Measurements from ENCODE around the gene PSD2.

PSD2 gene

GRCh38 chr5:139881143-139881733 lies 85.6 kb downstream of the PSD2 start:
- no peak for DNase-seq (ENCODE audit: low spot score)

GRCh38 chr5:139882316-139882715 lies 86.7 kb downstream of the PSD2 start:
- no peak for DNase-seq (ENCODE audit: low spot score)

DNA sequence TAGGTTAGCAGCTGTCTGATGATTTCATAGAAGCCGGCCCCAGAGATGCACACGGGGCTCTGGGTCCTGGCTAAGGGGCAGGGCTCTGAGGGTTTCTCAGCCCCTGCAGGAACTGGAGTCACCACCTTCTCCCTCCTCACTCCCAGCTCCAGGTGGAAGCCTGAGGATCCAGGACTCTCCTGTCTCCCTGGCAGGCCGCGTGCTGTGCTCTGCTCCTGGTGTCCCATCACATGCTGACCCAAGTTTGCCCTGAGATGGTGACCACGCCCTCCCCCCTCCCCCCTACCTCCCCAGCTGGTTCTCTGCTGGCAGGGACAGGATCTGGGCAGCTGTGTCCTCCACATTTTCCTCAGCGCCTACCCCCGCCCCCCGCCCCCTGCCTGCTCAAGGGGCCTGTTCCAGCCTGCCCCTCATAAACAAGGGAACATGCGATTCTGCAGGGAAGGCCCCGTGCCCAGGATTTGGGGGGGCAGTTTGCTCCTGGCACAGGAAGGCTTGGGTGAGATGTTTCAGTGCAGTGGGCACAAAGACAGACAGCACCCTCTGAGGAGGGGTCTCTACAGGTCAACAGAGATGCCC lies 87.4 kb downstream of the PSD2 start:
- DNase-seq (ENCODE audit: low spot score) = no peak

- no peak for DNase-seq (ENCODE audit: low spot score)
These were observed 88.5 kb downstream of the PSD2 start for GRCh38 chr5:139884144-139884543.

DNA sequence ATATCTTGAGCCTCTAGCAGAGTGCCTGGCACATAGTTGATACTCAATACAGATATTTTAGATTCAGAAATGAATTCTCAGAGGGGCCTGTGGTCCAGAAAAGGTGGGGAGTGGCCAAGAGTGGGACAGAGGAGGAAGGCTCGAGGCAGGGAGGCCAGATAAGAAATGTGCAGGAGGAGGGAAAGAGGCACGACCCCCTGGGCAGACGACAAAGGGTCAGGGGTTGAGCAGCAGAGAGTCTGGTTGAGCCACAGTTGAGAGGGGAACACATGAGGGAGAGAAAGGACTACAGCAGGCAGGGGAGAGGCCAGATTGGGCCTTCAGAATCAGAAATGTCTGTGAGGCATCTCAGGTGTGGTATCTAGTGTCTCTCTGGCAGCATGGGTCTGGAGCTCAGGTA lies 89.1 kb downstream of the PSD2 start:
- no peak for DNase-seq (ENCODE audit: low spot score)

DNA sequence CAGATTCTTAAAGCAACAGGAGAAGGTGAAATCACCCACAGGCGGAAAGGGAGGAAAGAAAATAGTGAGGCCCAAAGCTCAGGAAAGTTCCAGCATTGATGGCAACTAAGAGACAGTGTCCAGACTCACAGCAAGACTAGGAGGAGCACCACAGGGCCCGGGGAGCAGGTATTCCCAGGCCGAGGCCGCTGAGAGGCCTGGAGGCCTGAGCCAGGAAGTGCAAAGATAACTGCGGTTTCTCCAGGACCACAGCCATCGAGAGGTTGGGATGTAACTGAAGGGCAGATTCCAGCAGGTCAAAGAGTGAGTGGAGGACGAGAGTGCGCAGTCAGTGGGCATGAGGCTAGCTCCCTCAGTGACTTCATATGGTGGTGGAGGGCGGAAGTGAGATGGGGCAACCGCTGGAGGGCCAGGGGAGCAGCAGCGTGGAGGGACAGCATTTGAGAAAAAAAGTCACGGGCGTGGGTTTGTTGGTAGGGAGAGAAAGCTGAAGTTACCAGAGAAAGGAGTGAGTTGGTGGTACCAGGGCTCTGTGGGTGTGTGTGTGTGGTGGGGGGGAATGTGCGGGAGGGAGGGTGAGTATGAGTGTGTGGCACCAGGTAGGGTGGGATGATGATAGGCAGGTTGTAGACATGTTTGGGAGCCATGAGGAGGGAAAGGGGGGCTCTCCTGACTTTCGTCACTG lies 89.7 kb downstream of the PSD2 start:
- no peak for DNase-seq (ENCODE audit: low spot score)

DNA sequence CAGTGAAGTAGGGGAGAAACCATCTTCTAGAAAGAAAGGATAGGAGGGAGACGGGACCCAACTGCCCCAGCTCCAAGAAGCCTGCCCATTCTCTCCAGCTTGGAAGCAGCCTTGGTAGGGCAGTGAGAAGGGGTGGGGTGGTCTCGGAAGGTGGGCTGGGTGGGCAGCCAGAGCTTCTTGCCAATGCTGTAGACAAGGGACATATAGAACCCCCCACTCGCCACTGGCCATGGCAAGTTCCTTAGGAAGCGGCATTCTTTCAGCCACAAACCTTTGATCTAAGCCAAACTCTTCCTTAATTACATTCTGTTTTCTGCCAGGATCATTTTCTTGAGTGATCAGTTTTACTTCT lies 90.2 kb downstream of the PSD2 start:
- DNase-seq (ENCODE audit: low spot score) = no peak

DNA sequence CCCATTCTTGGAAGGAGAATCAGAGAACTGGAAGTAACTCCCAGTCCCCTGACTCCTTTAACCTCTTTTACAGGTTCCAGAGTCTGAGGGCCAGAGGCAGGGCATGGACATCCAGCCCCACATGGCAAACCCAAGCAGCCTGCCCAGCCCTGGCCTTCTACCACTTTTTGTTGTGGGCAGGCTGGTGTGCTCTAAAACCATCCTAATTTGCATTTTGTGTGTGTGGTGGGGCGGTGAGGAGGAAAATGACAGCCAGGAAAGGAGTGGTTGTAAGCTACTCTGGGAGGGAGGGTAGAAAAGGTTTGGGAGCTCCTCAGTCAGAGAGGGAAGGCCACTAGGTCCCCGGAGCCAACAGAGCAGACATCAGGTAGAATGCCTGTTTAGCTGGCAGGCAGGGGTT lies 90.6 kb downstream of the PSD2 start:
- DNase-seq (ENCODE audit: low spot score) = no peak

- DNase-seq (ENCODE audit: low spot score) = no peak
These were observed 92.8 kb downstream of the PSD2 start for GRCh38 chr5:139888370-139888769.

DNA sequence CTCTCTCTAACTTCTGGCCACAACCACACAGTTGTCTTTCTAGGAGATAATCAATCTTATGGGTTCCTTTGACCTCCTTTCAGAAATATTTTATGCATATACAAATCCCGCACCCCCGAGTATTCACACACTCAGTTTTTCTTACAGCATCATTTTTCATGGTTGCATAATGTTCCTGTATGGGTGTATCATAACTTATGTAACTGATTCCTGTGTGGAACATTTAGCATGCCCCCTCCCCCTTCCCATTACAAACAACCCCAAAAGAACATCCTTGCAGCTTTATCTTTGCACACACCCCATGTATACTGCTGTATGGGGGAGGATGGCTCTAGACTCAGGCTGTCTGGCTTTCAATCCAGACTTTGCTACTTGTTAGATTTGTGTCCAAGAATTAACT lies 93.8 kb downstream of the PSD2 start:
- no peak for DNase-seq (ENCODE audit: low spot score)

GRCh38 chr5:139893873-139894272 lies 98.3 kb downstream of the PSD2 start:
- no peak for DNase-seq (ENCODE audit: low spot score)

Data from ecto neural progenitor cell (in vitro differentiated cells).